AG10803 (cell line): ENCODE results near the gene PLA2G2C.

Experiments
- DNase-seq: peaks from one replicate; pipeline ENCODE4 v3.0.0; 2010; ENCODE audit warnings: low read depth
- H3K4me3 ChIP-seq: 2 replicates; pipeline ENCODE4 v1.5.1; 2011; ENCODE audit warnings: mild to moderate bottlenecking, low read length, control low read depth
- TF ChIP-seq, protein P1 (sequence below): conservative IDR thresholded peaks from 2 replicates; pipeline ENCODE4 v1.5.1; 2011; ENCODE audit warnings: mild to moderate bottlenecking, low read length, control low read depth, inconsistent platforms

PLA2G2C gene

GRCh38 chr1:20167126-20167525 is 19.2 kb downstream of the PLA2G2C start:
- no peak overlapping the region for H3K4me3 ChIP-seq
- DNase-seq = no peak
- TF ChIP-seq, protein P1, sequence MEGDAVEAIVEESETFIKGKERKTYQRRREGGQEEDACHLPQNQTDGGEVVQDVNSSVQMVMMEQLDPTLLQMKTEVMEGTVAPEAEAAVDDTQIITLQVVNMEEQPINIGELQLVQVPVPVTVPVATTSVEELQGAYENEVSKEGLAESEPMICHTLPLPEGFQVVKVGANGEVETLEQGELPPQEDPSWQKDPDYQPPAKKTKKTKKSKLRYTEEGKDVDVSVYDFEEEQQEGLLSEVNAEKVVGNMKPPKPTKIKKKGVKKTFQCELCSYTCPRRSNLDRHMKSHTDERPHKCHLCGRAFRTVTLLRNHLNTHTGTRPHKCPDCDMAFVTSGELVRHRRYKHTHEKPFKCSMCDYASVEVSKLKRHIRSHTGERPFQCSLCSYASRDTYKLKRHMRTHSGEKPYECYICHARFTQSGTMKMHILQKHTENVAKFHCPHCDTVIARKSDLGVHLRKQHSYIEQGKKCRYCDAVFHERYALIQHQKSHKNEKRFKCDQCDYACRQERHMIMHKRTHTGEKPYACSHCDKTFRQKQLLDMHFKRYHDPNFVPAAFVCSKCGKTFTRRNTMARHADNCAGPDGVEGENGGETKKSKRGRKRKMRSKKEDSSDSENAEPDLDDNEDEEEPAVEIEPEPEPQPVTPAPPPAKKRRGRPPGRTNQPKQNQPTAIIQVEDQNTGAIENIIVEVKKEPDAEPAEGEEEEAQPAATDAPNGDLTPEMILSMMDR = no peak

GRCh38 chr1:20166051-20166450 is 20.3 kb downstream of the PLA2G2C start:
- TF ChIP-seq, protein P1 = no peak
- no peak for DNase-seq
- no peak overlapping the region for H3K4me3 ChIP-seq

DNA sequence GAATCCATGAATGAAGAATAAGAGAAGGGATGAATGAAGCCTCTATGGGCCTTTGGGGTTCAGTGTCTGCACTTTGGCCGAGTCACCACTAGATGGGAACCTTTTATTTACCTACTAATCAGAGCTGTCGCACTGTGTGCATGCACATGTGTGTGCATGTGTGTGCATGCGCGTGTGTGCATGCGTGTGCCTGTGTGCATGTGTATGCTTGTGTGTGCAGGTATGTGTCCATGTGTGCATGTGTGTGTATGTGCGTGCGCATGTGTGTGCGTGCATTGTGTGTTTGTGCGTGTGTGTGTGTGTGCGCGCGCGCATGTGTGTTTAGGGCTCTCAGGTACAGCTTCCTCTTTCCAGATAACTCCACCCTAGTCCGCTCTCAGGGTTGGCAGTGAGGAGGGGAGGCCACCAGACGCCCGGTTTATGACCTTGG is 20.8 kb downstream of the PLA2G2C start:
- DNase-seq = no peak
- no peak overlapping the region for H3K4me3 ChIP-seq
- TF ChIP-seq, protein P1 = peak; percentile 33; the same call in 1 of the 2 replicates

- TF ChIP-seq, protein P1 = no peak
- DNase-seq = no peak
- H3K4me3 ChIP-seq = no peak overlapping the region
Observed at GRCh38 chr1:20164694-20165202, 21.6 kb downstream of the PLA2G2C start.

- TF ChIP-seq, protein P1 = no peak
- DNase-seq = no peak
- no peak overlapping the region for H3K4me3 ChIP-seq
Observed at GRCh38 chr1:20160034-20160433, 26.3 kb downstream of the PLA2G2C start.

DNA sequence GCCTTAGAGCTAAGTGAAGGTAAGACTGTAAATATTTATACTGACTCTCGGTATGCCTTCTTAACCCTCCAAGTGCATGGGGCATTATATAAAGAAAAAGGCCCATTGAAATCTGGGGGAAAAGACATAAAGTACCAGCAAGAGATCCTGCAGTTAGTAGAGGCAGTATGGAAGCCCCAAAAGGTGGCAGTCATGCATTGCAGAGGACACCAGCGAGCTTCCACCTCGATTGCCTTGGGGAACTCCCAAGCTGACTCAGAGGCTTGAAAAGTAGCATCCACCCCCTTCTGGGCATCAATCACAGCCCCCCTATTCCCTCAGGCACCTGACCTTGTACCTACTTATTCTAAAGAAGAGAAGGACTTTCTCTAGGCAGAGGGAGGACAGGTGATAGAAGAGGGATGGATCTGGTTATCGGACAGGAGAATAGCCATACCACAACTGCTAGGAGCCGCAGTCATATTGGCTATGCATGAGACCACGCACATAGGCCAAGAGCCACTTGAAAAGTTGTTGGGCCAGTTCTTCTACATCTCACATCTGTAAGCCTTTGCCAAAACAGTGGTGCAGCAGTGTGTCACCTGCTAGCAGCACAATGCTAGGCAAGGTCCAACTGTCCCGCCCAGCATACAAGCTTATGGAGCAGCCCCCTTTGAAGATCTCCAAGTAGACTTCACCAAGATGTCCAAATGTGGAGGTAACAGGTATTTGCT is 27.8 kb downstream of the PLA2G2C start:
- H3K4me3 ChIP-seq = no peak overlapping the region
- TF ChIP-seq, protein P1 = no peak
- DNase-seq = no peak

GRCh38 chr1:20154301-20154831 is 32.0 kb downstream of the PLA2G2C start:
- TF ChIP-seq, protein P1 = no peak
- H3K4me3 ChIP-seq = no peak overlapping the region
- no peak for DNase-seq
